Stimulated activated CD4-positive, alpha-beta T cell treated with anti-CD3 and anti-CD28 coated beads, Interleukin-1b, Interleukin-23, amount 100 ng/mL, for 24 hours (primary cell): ENCODE measurements around the gene SOX9.
"Not testable (repeated sequence)": the region's sequence is repeated elsewhere in the genome, so short reads cannot be mapped to it uniquely, and the experiment has no call there.

Source experiments
- DNase-seq, 4 experiments: peaks; one replicate each; pipeline ENCODE4 v3.0.0-alpha.2; 2020; ENCODE audit warnings: low read depth in 4 of 4, low spot score in 1 of 4

Gene SOX9

DNA sequence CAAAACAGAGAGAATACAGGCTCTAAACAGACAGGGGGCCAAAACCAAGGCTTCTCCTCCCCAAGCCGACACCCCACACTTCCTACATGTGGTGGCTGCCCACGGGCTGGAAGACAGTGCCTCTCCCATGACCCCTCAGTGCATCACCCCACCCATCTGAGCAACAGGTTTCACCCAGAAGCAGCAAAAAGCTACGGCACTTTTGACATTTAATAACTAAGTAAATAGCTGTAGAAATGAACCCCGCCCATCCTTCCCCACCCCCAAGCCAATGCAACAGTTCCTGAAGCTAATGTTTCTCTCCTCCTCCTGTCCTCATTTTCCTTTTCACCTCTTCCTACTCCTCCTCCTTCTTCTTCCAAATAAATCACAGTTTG lies 9.9 kb upstream of the SOX9 start:
- DNase-seq = no peak

DNA sequence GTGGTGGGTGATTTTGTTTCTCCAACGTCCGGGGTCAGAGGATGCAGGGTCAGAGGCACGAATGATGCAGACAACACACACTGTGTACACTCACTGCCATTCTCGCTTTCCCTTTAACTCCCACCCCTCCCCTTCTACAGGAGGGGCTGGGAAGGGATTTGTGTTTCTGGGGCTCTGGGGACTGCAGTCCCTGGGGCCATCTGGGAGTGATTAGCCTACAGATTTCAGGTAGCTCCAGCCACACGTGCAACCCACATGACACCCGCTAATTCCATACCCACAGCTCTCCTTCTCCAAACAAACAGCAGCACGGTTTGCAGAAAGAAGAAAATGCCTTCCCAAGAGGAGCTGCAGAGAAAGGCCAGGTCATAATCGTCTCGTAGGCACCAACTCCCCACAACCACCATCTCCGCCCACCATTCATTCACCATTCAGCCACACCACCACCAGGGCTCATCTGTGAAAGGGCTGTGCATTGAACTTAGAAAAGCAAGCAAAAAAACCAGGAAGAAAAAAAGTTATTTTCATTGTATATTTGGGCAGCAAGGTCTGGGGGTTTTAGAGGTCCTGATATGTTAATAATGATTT lies 9.4 kb upstream of the SOX9 start:
- DNase-seq = no peak

DNA sequence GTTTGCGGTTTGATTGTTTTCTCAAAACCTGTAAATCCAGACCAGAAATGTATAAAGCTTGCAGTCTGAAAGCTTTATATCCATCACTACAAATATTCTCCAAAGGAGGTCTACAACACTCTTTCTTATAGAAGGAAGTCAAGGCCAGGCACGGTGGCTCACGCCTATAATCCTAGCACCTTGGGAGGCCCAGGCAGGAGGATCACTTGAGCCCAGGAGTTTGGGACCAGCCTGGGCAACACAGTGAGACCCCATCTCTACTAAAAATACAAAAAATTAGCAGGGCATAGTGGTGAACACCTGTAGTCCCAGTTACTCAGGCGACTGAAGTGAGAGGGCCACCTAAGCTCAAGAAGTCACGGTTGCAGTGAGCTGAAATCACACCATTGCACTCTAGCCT lies 8.9 kb upstream of the SOX9 start:
- not testable (repeated sequence) for DNase-seq

DNA sequence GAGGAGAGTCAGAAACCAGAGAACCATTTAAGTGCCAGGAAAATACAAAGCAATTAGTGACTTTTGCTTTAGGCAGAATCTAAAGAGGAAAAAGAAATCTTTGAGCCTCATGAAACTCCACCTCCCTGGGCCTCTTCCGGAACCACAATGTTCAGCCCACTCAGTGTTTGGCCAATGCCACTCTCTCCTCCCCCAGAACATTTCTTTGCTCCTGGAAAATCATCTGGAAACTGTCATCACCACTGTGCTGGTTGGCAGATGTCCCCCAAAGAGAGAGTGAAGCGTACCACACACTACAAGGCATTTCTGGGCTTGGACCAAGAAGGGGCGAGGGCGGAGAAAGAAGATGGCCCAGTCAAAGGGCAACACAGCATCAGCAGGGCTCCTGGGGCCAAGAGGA lies 7.1 kb upstream of the SOX9 start:
- no peak for DNase-seq

DNA sequence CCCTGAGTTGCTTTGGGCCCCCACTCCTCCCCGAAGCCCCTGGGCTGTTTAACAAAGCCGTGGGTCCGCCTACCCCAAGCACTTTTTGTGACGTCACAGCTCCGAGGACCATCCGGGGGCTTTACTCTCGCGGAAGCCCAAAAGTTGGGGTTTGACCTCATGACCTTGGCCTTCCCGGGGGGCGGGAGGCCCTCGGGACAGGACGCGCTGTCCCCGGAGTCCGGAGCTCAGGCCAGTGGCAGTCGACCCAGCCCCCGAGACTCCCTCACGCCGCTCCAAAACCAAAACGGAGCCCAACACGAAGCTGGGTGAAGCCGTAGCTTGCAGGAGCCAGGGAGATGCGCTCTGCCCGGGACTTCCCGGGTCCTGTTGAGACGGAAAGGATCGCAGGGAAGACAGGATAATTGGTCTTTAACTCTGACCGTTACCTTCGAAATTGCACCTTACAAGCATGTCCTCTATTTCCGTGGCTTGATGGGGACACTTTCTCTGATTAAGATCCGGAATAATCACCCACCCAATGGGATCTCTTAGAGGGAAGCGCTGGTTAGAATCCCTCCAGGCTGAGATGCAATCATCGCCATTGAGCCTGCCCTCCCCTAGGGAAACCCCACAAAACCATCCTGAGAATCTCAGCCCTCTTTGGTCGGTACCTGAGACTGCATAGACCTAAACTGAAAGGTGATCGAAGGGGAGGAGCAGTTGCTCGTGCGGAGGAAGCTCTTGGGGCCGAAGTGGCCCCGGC lies 4.9 kb upstream of the SOX9 start:
- no peak for DNase-seq

DNA sequence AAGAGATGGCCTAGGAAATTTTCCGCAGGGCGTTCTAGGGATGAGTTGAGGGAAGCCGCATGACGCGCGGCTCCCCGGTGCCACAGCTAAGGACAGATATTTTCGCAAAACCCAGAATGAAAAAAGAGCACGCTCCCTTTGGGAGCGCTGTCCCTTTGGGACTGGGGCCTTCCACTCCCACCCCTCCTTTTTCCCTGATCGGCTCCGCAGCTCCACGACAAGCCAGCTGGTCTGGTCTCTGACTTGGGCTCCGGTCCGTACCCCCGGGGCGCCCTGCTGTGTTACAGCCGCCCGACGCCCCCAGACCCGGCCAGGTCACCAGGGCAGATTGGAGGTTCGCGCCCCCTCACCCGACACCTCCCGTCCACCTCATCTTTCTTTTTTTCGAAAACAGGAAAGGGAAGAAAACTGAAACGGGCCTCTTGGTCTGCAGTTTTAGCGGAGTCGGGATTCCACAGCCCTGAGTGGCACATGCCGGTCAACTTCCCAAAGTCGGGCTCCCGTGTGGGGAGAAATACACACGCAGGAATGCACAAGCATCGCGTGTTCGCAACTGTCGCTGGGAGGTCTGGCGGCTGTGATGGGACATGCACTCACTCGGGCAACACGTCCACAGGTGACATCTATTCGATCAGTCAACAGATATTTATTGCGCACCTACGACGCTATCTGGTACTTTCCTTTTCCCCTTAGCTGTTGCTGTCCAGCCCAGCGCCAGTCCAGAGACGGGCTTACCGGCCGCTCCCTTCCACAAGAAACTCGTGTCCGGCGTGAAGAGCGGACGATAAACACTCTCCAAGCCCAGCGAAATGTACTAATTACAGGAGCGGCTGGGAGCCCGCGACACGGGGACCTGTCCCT lies 3.9 kb upstream of the SOX9 start:
- no peak for DNase-seq

DNA sequence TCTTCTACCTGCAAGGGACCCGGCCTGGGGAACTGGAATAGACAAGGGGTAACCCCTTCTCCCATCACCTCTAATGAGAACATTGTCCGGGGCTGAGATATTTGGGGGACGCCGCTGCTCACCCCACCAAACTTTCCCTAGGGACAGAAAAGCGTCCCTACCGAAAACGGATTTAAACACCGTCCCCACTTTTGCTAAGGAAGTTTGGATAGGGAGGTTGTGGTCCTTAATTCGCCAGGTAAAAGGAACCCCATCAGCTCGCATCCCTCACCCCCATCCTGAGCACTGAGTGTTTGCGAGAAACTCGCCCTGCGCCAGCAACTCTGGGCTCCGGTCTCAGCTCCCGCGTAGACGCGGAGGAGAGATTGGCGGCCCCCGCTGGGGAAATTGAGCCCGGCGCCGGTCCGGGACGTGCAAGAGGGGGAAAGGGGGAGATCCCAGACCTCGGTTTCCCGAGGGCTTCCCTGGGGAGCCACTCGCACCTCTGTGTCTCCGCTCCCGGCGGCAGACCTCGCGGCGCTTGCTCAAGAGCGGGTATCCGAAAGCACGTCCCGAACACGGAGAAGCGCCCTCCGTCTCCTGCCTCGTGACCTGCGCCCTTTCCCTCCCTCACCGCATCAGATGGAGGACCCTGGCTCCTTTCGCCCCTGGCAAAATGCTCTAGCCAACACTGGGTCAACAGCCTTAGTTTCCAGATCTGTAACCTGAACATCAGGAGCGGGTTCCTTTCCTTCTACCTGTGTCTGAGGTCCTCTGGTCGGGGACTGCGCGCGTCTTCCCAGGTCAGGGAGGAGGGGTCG lies 3.1 kb upstream of the SOX9 start:
- no peak for DNase-seq

DNA sequence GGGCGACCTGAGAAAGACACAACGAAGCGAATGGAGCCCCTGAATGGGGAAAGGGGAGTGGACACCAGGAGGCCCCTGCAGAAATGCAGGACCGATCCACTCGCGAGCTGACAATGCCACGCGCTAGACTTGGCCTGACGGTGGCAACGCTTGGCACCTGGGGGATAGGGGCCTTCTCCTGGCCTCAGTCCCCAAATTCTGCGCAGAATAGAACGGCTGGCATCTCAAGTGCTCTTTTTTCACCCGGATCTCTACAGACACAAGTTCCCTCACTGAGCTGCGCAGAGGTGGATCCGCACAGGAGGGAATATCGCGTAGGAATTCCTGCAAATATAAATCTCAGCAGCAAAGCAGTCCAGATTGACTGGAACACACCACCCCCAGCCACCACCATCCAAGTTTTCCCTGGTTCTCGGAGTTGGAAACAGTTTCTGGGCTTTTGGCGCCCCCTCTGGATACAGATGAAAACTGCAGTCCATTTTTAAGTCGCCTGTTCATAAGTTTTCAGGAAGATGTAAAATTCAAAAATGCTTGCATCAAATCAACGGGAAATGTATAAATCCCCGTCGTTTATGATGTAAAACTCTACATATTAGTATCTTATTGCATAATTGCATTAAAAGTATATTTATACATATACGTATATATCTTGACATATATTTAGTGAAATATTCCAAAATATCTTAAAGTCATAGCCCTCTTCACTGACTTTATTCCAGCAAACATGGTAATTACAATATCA lies 2.3 kb upstream of the SOX9 start:
- no peak for DNase-seq

DNA sequence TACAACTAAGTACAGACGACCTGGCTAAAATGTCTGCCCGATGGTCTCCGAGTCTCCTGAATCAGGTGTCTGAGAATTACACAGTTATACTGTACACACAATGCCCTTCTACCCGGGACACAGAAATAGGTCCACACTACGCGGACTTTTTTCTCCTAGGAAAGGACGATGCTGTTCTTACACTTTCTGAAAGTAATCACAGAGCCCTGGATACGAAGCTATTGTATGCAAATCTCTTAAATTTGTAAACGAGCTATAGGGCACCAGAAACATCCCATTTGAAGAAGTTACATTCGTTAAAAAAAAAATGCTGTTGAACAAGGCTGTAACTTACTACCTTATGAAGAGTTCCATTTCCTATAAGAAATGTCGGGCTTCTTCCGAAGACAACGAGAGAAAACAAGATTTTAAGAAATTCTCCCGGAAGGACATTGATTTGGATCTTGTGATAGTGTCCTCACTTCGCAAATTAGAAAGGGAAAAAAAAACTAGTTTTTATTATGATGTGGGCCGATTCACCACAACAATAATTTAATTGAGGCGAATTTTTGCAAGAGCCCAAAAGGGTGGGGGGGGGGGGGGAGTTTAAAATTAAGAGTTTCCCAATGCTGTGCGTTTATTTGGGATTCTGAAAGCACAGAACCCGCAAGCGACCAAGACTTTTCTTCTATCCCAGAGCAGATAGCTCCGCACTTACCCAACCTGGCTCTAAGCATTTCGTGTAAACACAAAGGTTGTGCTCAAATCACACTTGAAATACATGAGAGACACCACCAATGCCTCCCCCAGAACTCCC lies 1.5 kb upstream of the SOX9 start:
- DNase-seq = no peak

DNA sequence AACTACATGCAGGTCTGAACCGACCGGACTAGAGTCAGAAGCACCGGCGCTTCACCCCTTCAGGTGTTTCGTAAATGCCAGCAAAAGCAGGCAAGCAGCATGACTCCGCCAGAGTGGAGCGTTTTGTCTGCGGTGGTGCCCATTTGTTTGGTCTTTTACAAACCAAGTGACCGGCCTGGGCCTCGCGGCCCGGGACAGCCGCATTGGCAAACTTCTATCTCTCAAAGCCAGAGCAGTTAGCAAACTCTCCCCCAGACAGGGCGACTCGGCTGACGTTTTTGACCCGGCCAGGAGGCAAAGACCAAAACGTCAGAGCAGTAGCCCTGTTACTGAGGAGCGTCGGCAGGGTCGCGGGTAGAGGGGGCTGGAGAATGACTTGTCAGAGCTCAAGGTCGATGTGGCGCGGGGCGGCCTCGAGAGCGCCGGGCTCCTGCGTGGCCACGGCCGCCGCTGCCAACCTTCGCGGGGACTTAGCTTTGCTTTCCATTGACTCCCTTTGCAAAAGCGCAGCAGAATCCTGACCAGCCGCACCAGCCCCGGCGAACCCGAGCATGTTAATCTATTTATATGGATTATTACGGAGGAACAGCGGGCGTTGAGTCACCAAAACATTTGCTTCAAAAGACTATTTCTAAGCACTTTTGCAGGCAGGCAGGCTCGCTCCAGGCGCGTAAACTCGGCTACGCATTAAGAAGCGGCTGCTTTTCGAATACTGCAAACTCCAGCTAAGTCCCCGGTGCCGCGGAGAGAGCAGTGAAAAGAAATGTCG lies 763 bp upstream of the SOX9 start:
- no peak for DNase-seq

DNA sequence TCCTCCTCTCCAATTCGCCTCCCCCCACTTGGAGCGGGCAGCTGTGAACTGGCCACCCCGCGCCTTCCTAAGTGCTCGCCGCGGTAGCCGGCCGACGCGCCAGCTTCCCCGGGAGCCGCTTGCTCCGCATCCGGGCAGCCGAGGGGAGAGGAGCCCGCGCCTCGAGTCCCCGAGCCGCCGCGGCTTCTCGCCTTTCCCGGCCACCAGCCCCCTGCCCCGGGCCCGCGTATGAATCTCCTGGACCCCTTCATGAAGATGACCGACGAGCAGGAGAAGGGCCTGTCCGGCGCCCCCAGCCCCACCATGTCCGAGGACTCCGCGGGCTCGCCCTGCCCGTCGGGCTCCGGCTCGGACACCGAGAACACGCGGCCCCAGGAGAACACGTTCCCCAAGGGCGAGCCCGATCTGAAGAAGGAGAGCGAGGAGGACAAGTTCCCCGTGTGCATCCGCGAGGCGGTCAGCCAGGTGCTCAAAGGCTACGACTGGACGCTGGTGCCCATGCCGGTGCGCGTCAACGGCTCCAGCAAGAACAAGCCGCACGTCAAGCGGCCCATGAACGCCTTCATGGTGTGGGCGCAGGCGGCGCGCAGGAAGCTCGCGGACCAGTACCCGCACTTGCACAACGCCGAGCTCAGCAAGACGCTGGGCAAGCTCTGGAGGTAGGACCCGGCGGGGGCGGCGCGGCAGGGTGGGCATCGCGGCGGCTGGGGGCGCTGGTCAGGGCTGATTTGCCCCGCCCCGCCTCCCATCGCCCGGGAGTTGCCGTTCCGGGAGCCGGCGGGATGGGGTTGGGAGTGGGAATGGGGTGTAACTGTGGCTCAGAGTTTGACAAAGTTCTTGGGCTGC lies 567 bp downstream of the SOX9 start:
- DNase-seq = no peak

DNA sequence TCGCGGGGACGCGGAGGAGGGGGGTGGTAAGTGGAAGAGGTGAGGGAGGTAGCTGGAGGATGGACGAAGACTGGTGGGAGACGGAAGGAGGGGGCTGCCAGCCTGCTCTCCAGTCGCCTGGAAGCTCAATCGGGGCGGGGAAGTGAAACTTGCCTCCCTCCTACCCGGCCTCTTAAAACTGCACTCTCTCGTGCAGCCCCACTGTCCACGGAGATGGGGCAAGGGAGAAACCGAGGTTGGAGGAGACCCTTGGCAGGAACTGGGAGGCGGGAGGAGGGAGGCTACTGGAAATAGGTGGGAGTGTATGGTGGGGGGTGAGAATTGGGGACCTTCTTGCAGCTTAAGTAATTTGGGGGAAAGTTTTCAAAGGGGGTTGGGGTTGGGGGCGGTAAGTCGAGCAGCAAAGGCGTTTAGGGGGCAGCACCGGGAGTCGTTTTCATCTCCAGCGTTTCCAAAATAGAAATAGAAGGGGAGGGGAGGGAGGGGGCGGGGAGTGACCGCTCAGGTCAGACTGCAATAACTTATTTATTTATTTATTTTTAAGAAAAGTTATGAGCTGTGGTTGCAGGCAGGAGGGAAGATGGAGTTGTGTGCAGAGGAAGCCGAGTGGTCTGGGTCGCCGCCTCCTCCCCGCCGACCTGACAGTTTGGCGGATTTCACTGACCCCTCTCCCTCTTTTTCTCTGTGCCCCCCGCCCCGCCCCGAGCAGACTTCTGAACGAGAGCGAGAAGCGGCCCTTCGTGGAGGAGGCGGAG lies 1.4 kb downstream of the SOX9 start:
- DNase-seq = no peak

DNA sequence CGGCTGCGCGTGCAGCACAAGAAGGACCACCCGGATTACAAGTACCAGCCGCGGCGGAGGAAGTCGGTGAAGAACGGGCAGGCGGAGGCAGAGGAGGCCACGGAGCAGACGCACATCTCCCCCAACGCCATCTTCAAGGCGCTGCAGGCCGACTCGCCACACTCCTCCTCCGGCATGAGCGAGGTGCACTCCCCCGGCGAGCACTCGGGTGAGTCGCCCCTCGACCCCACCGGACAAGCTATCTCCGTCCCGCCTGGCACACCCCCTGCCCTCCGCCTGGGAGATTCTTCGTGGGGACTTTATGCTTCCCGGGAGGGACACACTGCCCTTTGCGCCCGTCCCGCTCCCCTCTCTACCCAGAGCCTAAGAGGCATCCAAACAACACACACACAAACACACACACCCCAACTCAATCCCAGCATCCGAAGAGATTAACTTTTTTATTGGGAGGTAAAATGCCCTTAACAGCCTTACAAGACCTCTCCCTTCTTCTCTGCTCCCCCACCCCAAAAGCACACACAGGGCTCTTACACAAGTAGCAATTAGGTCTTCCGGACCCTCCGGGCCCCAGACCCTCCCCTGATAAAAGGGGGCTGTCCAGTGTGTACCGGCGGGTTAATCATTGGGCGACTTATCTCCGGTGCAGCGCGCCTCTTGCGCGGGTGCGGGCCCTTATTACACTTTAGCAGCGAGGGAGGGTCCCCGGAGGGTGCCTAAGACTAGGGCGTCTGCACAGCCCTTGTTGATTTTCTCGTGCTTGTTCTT lies 2.1 kb downstream of the SOX9 start:
- DNase-seq = no peak

DNA sequence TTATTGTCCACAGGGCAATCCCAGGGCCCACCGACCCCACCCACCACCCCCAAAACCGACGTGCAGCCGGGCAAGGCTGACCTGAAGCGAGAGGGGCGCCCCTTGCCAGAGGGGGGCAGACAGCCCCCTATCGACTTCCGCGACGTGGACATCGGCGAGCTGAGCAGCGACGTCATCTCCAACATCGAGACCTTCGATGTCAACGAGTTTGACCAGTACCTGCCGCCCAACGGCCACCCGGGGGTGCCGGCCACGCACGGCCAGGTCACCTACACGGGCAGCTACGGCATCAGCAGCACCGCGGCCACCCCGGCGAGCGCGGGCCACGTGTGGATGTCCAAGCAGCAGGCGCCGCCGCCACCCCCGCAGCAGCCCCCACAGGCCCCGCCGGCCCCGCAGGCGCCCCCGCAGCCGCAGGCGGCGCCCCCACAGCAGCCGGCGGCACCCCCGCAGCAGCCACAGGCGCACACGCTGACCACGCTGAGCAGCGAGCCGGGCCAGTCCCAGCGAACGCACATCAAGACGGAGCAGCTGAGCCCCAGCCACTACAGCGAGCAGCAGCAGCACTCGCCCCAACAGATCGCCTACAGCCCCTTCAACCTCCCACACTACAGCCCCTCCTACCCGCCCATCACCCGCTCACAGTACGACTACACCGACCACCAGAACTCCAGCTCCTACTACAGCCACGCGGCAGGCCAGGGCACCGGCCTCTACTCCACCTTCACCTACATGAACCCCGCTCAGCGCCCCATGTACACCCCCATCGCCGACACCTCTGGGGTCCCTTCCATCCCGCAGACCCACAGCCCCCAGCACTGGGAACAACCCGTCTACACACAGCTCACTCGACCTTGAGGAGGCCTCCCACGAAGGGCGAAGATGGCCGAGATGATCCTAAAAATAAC lies 3.0 kb downstream of the SOX9 start:
- DNase-seq = no peak

DNA sequence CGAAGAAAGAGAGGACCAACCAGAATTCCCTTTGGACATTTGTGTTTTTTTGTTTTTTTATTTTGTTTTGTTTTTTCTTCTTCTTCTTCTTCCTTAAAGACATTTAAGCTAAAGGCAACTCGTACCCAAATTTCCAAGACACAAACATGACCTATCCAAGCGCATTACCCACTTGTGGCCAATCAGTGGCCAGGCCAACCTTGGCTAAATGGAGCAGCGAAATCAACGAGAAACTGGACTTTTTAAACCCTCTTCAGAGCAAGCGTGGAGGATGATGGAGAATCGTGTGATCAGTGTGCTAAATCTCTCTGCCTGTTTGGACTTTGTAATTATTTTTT lies 3.6 kb downstream of the SOX9 start:
- DNase-seq = no peak

DNA sequence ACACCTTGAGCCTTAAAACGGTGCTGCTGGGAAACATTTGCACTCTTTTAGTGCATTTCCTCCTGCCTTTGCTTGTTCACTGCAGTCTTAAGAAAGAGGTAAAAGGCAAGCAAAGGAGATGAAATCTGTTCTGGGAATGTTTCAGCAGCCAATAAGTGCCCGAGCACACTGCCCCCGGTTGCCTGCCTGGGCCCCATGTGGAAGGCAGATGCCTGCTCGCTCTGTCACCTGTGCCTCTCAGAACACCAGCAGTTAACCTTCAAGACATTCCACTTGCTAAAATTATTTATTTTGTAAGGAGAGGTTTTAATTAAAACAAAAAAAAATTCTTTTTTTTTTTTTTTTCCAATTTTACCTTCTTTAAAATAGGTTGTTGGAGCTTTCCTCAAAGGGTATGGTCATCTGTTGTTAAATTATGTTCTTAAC lies 4.4 kb downstream of the SOX9 start:
- DNase-seq = no peak
